Sigmoid colon (tissue), 7 donors: Measurements from ENCODE around the gene PRSS27. TPM values are rescaled to one million over a fixed set of nuclear protein-coding genes. Genes with fewer than 3 reads are reported as not detected.

ENCODE experiments used
- DNase-seq: peaks from one replicate; pipeline ENCODE4 v3.0.0-alpha.2; 2019
- H3K27ac ChIP-seq, 4 donors: fragments of 200-600 bp; sonication (generic); one replicate each; pipeline ENCODE4 v1.5.1; 2016 to 2019; ENCODE audit warnings: mild to moderate bottlenecking in 1 of 4
- H3K27me3 ChIP-seq, 3 donors: fragments of 200-600 bp; sonication (generic); one replicate each; pipeline ENCODE4 v1.5.1; 2019; ENCODE audit warnings: mild to moderate bottlenecking in 1 of 3
- H3K36me3 ChIP-seq, 4 donors: fragments of 200-600 bp; sonication (generic); one replicate each; pipeline ENCODE4 v1.5.1; 2016 to 2019
- H3K4me1 ChIP-seq, 4 donors: fragments of 200-600 bp; sonication (generic); one replicate each; pipeline ENCODE4 v1.5.1; 2017 to 2019
- H3K4me3 ChIP-seq, 4 donors: fragments of 200-600 bp; sonication (generic); one replicate each; pipeline ENCODE4 v1.5.1; 2017 to 2019; ENCODE audit warnings: mild to moderate bottlenecking in 2 of 4, moderate library complexity in 1 of 4
- H3K9me3 ChIP-seq, 4 donors: fragments of 200-600 bp in 3 of 4; sonication (generic) in 3 of 4; one replicate each; pipeline versions ENCODE4 v1.5.1 to v1.6.1; 2013 to 2019
- CTCF ChIP-seq, 4 experiments: fragments of 450-650 bp in 3 of 4; fragments of 200-600 bp in 1 of 4; IDR thresholded peaks; one replicate each; pipeline ENCODE4 v1.5.1; 2016 to 2019; ENCODE audit warnings: antibody characterized with exemption in 4 of 4, mild to moderate bottlenecking in 3 of 4, moderate library complexity in 2 of 4
- EP300 ChIP-seq, 4 donors: sonication (generic); formaldehyde crosslinking; IDR thresholded peaks; one replicate each; pipeline ENCODE4 v1.6.1; 2017; ENCODE audit warnings: antibody characterized with exemption in 4 of 4
- POLR2A ChIP-seq, 2 donors: fragments of 450-650 bp; IDR thresholded peaks; one replicate each; pipeline ENCODE4 v1.6.1; 2016; ENCODE audit warnings: antibody characterized with exemption in 2 of 2, mild to moderate bottlenecking in 2 of 2, moderate library complexity in 2 of 2
- POLR2AphosphoS5 ChIP-seq, 4 donors: sonication (generic); formaldehyde crosslinking; IDR thresholded peaks; one replicate each; pipeline ENCODE4 v1.6.1; 2017; ENCODE audit warnings: antibody characterized with exemption in 4 of 4
- WGBS, 2 donors: extraction: QIAGEN DNeasy Blood & Tissue Kit; methylation state at CpG; one replicate each; pipeline ENCODE4 v1.1.7; 2013; 5-methylcytosine and 5-hydroxymethylcytosine counted together
- intact Hi-C: fragments of 100-400 bp; cut with DNase I; formaldehyde crosslinking; loops from one replicate; pipeline ENCODE4 v1.15.1; 2023
- polyA plus RNA-seq, 3 donors: library from polyadenylated mRNA; stranded (reverse); fragments of 200-250 nt; gene quantifications; one replicate each; pipeline ENCODE4 v1.2.3, GENCODE V29; 2013
- total RNA-seq, 4 donors: library from RNA; depleted of rRNA; stranded (reverse); fragments of >200 nt; gene quantifications; one replicate each; pipeline ENCODE4 v1.1.0, GENCODE V29; 2016
- donor health status: healthy with polysubstance abuse.
- donor health status: Bipolar disorder and iron deficiency.
- donor health status: healthy.

Gene PRSS27
- total and polyA plus RNA-seq, 7 donors = 0.60 to 5.0 (median 1.4) TPM; not detected in 1

GRCh38 chr16:2748757-2749455 lies 28.9 kb upstream of the PRSS27 start:
- no peaks in the 10 kb centered on the region for H3K27me3 ChIP-seq
- peaks cover 0 to 11% (median 6%) of the 10 kb centered on the region in 4 donors for H3K4me1 ChIP-seq
- H3K9me3 ChIP-seq = no peaks in the 10 kb centered on the region
- 93 to 95% methylated on average over 7 of the region's 7 CpGs for WGBS, 2 donors
- TF ChIP-seq POLR2A (IDR thresholded peaks at IDR 0.05) = no peak
- TF ChIP-seq CTCF (IDR thresholded peaks at IDR 0.05) = no peak
- TF ChIP-seq EP300 (IDR thresholded peaks at IDR 0.05) = no peak
- no peak for TF ChIP-seq POLR2AphosphoS5 (IDR thresholded peaks at IDR 0.05)
- H3K27ac ChIP-seq = no peak overlapping the region
- DNase-seq = no peak
- no peaks in the 10 kb centered on the region for H3K36me3 ChIP-seq
- intact Hi-C loops = no loop called here
- no peak overlapping the region for H3K4me3 ChIP-seq

GRCh38 chr16:2745961-2746360 lies 25.9 kb upstream of the PRSS27 start:
- Histone ChIP-seq H3K27ac (no peak overlapping the region), H3K4me1 (no peaks in the 10 kb centered on the region), H3K27me3 (no peaks in the 10 kb centered on the region), H3K9me3 (no peaks in the 10 kb centered on the region), H3K4me3 (no peak overlapping the region), H3K36me3 (no peaks in the 10 kb centered on the region)
- TF ChIP-seq EP300 (IDR thresholded peaks at IDR 0.05) = no peak
- TF ChIP-seq POLR2AphosphoS5 (IDR thresholded peaks at IDR 0.05) = no peak
- TF ChIP-seq POLR2A (IDR thresholded peaks at IDR 0.05) = no peak
- TF ChIP-seq CTCF (IDR thresholded peaks at IDR 0.05) = no peak
- intact Hi-C loops = no loop called here
- WGBS, 2 donors = 89 to 92% methylated on average over 9 of the region's 9 CpGs
- no peak for DNase-seq

- 84 to 85% methylated on average over 15 of the region's 15 CpGs for WGBS, 2 donors
- Histone ChIP-seq H3K36me3 (no peaks in the 10 kb centered on the region), H3K27me3 (no peaks in the 10 kb centered on the region), H3K4me3 (no peak overlapping the region), H3K27ac (no peak overlapping the region), H3K4me1 (no peaks in the 10 kb centered on the region), H3K9me3 (no peaks in the 10 kb centered on the region)
- no peak for TF ChIP-seq EP300 (IDR thresholded peaks at IDR 0.05)
- no peak for TF ChIP-seq POLR2AphosphoS5 (IDR thresholded peaks at IDR 0.05)
- no peak for TF ChIP-seq POLR2A (IDR thresholded peaks at IDR 0.05)
- no peak for TF ChIP-seq CTCF (IDR thresholded peaks at IDR 0.05)
- DNase-seq = no peak
- intact Hi-C loops = no loop called here
Measured at GRCh38 chr16:2745116-2745890, 25.3 kb upstream of the PRSS27 start.

- Histone ChIP-seq H3K9me3 (no peaks in the 10 kb centered on the region), H3K4me3 (no peak overlapping the region), H3K36me3 (no peaks in the 10 kb centered on the region), H3K4me1 (no peaks in the 10 kb centered on the region), H3K27ac (no peak overlapping the region), H3K27me3 (peaks cover 0 to 6% (median 0%) of the 10 kb centered on the region in 3 donors)
- TF ChIP-seq EP300 (IDR thresholded peaks at IDR 0.05) (no peak), POLR2AphosphoS5 (IDR thresholded peaks at IDR 0.05) (no peak), CTCF (IDR thresholded peaks at IDR 0.05) (no peak), POLR2A (IDR thresholded peaks at IDR 0.05) (no peak)
- DNase-seq = no peak
- intact Hi-C loops = no loop called here
- WGBS, 2 donors = 91 to 96% methylated on average over 6 of the region's 6 CpGs
Measured at GRCh38 chr16:2744711-2745110, 24.7 kb upstream of the PRSS27 start.
